ENCODE data around the gene VIT. TPM values are rescaled to one million over a fixed set of nuclear protein-coding genes. Genes with fewer than 3 reads are reported as not detected.

Gene VIT
- total RNA-seq, 2 donors from 2014 or later: not detected

DNA sequence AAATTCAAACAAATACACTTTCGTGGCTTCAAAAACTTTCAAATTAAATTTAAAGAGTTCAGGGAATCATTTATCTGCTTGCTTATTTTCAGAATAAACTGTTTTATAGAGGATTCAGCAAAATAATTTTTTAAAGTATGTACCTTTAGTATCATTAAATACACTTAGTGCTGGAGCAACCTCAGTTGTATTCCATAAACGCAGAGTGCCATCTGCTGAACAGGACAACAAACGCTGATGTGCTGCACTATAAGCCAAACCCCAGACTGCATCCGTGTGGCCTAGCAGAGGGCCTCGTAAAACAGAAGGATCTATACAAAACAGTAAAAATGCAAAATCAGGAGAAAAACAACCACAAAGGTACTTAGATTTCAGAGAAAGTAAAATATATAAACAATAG is 161.2 kb downstream of the VIT start:
- ATAC-seq (no peak), DNase-seq (no peak)
- Mint-ChIP-seq H3K4me3 (no peak overlapping the region), H3K36me3 (ENCODE audit: low read depth) (peaks cover 15% of the 10 kb centered on the region), H3K27me3 (no peaks in the 10 kb centered on the region), H3K27ac (peak overlapping the region; percentile 46), H3K4me1 (peaks cover 17% of the 10 kb centered on the region)
- H3K9me3 ChIP-seq (ENCODE audit: control insufficient read depth, low read length, poor library complexity, severe bottlenecking): no peaks in the 10 kb centered on the region

DNA sequence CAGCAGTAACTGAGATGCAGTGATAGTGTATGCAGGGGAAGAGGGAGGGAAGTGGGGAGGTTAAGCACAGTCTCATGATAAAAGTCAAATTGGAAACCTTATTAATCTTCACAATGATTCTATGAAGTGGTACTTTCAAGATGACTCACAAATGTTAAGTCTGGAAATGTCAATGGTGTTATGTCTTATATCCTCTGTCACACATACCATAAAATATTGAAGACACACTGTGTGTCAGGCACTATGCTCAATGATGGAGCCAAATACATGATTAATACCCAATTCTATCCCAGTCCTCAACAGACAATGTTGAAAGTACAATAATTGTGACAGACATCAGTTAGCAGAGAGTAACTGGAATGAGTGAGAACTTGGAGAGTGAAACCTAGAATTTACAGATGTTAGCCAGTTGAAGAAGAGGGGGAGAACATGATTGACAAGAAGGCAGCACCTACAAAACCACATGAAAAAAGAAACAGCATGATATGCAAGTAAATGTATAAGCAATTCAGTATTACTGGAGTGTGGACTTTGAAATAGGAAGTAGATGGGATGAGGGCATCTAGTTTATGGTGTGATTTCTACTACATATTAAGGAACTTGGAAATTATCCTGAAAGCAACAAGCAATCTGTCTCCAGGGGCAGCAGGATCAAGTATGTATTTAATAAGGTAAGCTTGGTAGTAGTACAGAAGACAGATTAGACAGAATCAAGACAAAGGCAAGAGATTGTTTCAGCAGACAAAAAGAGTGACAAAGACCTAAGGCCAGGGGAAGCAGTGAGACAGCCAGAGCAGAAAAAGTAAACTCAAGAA is 162.3 kb downstream of the VIT start:
- no peak for ATAC-seq

GRCh38 chr2:36859366-36859792 is 162.9 kb downstream of the VIT start:
- DNase-seq (no peak), ATAC-seq (no peak)
- Mint-ChIP-seq H3K36me3 (ENCODE audit: low read depth) (peaks cover 13% of the 10 kb centered on the region), H3K27me3 (no peaks in the 10 kb centered on the region), H3K4me1 (peaks cover 14% of the 10 kb centered on the region), H3K4me3 (no peak overlapping the region), H3K27ac (peak overlapping the region; percentile 46)
- H3K9me3 ChIP-seq (ENCODE audit: control insufficient read depth, low read length, poor library complexity, severe bottlenecking): no peaks in the 10 kb centered on the region

More for the DNA sequence above, 162.3 kb downstream of the VIT start:
- Mint-ChIP-seq H3K4me1 (peaks cover 17% of the 10 kb centered on the region), H3K27ac (peak overlapping the region; percentile 46), H3K4me3 (no peak overlapping the region), H3K36me3 (ENCODE audit: low read depth) (peaks cover 15% of the 10 kb centered on the region), H3K27me3 (no peaks in the 10 kb centered on the region)
- no peaks in the 10 kb centered on the region for H3K9me3 ChIP-seq (ENCODE audit: control insufficient read depth, low read length, poor library complexity, severe bottlenecking)
- no peak for DNase-seq

GRCh38 chr2:36861896-36862295 is 165.4 kb downstream of the VIT start:
- H3K9me3 ChIP-seq (ENCODE audit: control insufficient read depth, low read length, poor library complexity, severe bottlenecking): no peaks in the 10 kb centered on the region
- peaks cover 20% of the 10 kb centered on the region for H3K36me3 Mint-ChIP-seq (ENCODE audit: low read depth)
- ATAC-seq (no peak), DNase-seq (no peak)
- peaks cover 14% of the 10 kb centered on the region for H3K4me1 Mint-ChIP-seq
- H3K27me3 Mint-ChIP-seq: no peaks in the 10 kb centered on the region
- H3K4me3 Mint-ChIP-seq: no peak overlapping the region
- no peak overlapping the region for H3K27ac Mint-ChIP-seq

Other genes starting within 250 kb of the VIT start
- 10 to 100 TPM; 11.4 to 15.5 TPM for gene FEZ2, start 98.5 kb upstream of the VIT start, total RNA-seq